RWPE2 (cell line): Measurements from ENCODE around the gene FOXRED2.
"Not testable (repeated sequence)": the region's sequence is repeated elsewhere in the genome, so short reads cannot be mapped to it uniquely, and the experiment has no call there.

ENCODE experiments used
- ATAC-seq: fragments of 200-7000 bp; cut with Tn5 transposase; 3 replicates; pipeline ENCODE4 v1.9.1; 2021; ENCODE audit warnings: low read depth
- DNase-seq: peaks from one replicate; pipeline ENCODE4 v3.0.0-alpha.2; 2020; ENCODE audit warnings: low spot score
- H3K27ac ChIP-seq: fragments of 450-650 bp; 2 replicates; pipeline ENCODE4 v1.5.1; 2017; ENCODE audit warnings: mild to moderate bottlenecking; ENCODE audit not compliant: poor library complexity, severe bottlenecking
- H3K27me3 ChIP-seq: fragments of 250-450 bp; sonication (Bioruptor Pico); 2 replicates; pipeline ENCODE4 v1.5.1; 2021; ENCODE audit warnings: mild to moderate bottlenecking, moderate library complexity; ENCODE audit not compliant: insufficient read depth, poor library complexity, severe bottlenecking
- H3K36me3 ChIP-seq: fragments of 250-450 bp; sonication (Bioruptor Pico); 2 replicates; pipeline ENCODE4 v1.5.1; 2020; ENCODE audit warnings: low read depth, mild to moderate bottlenecking, moderate library complexity
- H3K4me1 ChIP-seq: fragments of 250-450 bp; sonication (Bioruptor Pico); 2 replicates; pipeline ENCODE4 v1.5.1; 2021; ENCODE audit warnings: mild to moderate bottlenecking, moderate library complexity; ENCODE audit not compliant: insufficient read depth, poor library complexity, severe bottlenecking
- H3K4me3 ChIP-seq: fragments of 250-450 bp; sonication (Bioruptor Pico); 2 replicates; pipeline ENCODE4 v1.5.1; 2021; ENCODE audit warnings: mild to moderate bottlenecking, moderate library complexity; ENCODE audit not compliant: severe bottlenecking
- H3K9me3 ChIP-seq: fragments of 250-450 bp; sonication (Bioruptor Pico); 2 replicates; pipeline ENCODE4 v1.5.1; 2021; ENCODE audit warnings: mild to moderate bottlenecking, moderate library complexity; ENCODE audit not compliant: severe bottlenecking
- TF ChIP-seq, protein P1 (sequence below): fragments of 450-650 bp; IDR thresholded peaks from one replicate; pipeline ENCODE4 v1.5.1; 2017; ENCODE audit warnings: mild to moderate bottlenecking, moderate library complexity; ENCODE audit not compliant: poor library complexity, severe bottlenecking

Gene FOXRED2

DNA sequence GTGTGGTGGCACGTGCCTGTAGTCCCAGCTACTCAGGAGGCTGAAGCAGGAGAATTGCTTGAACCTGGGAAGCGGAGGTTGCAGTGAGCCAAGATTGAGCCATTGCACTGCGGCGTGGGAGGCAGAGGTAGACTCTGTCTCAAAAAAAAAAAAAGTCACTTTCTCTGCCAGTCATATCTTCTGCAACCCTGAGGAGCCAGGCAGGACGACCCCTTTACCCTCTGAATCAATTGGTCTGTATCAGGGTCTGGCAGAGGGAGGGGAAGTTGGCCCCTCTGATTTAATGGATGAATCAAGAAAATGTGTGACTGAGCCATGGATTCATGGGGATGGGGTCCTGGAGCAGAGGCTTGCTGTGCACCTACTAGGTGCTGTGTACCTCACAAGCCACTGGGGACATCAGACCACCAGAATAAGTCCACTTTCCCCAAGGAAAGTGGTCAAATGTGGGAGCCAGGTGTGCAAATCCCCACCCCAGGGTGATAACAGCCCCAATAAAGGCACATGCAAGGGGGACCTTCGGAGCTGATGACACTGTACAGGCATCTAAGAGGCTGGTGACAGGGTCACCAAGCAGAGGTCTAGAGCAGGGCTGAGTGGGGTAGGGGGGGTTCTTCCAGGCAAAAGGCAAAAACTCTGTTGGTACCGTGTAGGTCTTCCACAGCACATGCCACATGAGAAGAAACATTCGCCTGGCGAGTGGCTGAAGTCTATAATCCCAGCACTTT, 54.4 kb downstream of the FOXRED2 start:
- Histone ChIP-seq H3K27ac (peak overlapping the region; percentile 44), H3K27me3 (no peaks in the 10 kb centered on the region), H3K4me1 (peaks cover 10% of the 10 kb centered on the region), H3K9me3 (no peaks in the 10 kb centered on the region), H3K36me3 (no peaks in the 10 kb centered on the region), H3K4me3 (no peak overlapping the region)
- no peak for ATAC-seq
- TF ChIP-seq, protein P1, sequence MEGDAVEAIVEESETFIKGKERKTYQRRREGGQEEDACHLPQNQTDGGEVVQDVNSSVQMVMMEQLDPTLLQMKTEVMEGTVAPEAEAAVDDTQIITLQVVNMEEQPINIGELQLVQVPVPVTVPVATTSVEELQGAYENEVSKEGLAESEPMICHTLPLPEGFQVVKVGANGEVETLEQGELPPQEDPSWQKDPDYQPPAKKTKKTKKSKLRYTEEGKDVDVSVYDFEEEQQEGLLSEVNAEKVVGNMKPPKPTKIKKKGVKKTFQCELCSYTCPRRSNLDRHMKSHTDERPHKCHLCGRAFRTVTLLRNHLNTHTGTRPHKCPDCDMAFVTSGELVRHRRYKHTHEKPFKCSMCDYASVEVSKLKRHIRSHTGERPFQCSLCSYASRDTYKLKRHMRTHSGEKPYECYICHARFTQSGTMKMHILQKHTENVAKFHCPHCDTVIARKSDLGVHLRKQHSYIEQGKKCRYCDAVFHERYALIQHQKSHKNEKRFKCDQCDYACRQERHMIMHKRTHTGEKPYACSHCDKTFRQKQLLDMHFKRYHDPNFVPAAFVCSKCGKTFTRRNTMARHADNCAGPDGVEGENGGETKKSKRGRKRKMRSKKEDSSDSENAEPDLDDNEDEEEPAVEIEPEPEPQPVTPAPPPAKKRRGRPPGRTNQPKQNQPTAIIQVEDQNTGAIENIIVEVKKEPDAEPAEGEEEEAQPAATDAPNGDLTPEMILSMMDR, result no peak
- no peak for DNase-seq

- H3K9me3 ChIP-seq, result not testable (repeated sequence)
- Histone ChIP-seq H3K4me1 (peaks cover 10% of the 10 kb centered on the region), H3K27ac (peak overlapping the region; percentile 44)
These were observed 55.9 kb downstream of the FOXRED2 start for GRCh38 chr22:36450923-36451322.

DNA sequence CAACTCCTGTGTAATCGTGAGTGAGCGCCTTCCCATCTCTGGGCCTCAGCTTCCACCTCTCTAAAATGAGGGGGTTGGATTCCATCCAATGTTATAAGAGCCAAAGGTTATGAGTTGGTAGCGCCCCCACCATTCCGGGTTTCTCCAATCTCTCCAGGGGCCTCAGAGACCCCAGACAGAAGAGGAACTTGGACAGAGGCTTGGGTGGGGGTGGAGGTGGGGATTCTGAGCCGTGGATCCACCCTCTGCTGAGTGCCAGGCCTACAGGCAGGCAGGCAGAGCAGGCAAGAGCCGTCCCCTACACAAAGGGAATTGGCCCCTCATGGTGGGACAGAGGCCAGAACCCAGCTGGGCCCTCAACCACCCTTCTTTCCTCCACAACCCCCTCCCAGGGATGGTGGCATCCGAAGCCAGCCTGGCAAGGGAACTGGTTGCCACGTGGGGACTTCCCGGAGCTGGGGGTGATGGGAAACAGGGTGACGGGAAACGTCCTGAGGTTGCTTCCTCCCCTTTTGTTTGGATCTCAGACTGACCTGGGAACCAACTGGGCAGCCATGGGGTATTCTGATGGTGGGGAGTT, 57.2 kb downstream of the FOXRED2 start:
- H3K36me3 ChIP-seq, result no peaks in the 10 kb centered on the region
- H3K9me3 ChIP-seq, result no peaks in the 10 kb centered on the region
- TF ChIP-seq, protein P1, result no peak
- H3K27ac ChIP-seq, result no peak overlapping the region
- H3K27me3 ChIP-seq, result no peaks in the 10 kb centered on the region
- ATAC-seq (no peak), DNase-seq (no peak)
- no peak overlapping the region for H3K4me3 ChIP-seq
- peaks cover 10% of the 10 kb centered on the region for H3K4me1 ChIP-seq

More at GRCh38 chr22:36450923-36451322, 55.9 kb downstream of the FOXRED2 start:
- ATAC-seq, H3K36me3 ChIP-seq, DNase-seq, H3K4me3 ChIP-seq, H3K27me3 ChIP-seq: not testable (repeated sequence)

- H3K27me3 ChIP-seq, result no peaks in the 10 kb centered on the region
- H3K36me3 ChIP-seq, result no peaks in the 10 kb centered on the region
- TF ChIP-seq, protein P1, result no peak
- H3K27ac ChIP-seq, result no peak overlapping the region
- no peak for DNase-seq
- peaks cover 10% of the 10 kb centered on the region for H3K4me1 ChIP-seq
- no peaks in the 10 kb centered on the region for H3K9me3 ChIP-seq
- no peak overlapping the region for H3K4me3 ChIP-seq
- no peak for ATAC-seq
These were observed 59.2 kb downstream of the FOXRED2 start for GRCh38 chr22:36447632-36448031.

DNA sequence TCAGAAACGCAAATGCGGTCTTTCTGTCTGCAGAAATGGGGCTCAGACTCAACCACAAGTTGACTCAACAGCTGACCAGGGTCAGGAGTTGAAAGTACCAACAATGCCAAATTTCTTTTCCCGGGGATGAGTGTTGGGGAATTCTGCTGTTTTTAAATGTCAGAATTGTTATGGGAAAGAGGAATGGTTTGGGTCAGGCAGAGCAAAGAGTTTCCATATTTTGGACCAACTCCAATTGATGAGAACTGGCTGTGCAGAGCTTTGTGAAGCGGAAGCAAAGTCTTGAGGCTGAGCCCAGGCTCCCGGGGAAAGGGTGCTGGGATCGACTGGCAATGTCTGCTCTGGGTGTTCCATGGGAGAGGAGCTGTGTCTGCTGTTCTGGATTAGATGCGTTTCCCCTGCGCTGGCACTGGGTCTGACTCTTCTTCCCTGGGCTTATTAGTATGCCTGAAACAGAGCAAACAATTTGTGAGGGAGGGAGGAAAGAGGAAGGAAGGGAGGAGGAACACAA, 61.6 kb downstream of the FOXRED2 start:
- Histone ChIP-seq H3K36me3 (no peaks in the 10 kb centered on the region), H3K4me3 (no peak overlapping the region), H3K27ac (no peak overlapping the region), H3K4me1 (no peaks in the 10 kb centered on the region), H3K9me3 (no peaks in the 10 kb centered on the region), H3K27me3 (no peaks in the 10 kb centered on the region)
- ATAC-seq, result no peak; the same call in 2 of the 3 replicates
- TF ChIP-seq, protein P1, result no peak
- DNase-seq, result no peak
